ENCODE data around the gene SPTLC3.

SPTLC3 gene

GRCh38 chr20:13205425-13205824, 196.7 kb downstream of the SPTLC3 start:
- no peak for DNase-seq

DNA sequence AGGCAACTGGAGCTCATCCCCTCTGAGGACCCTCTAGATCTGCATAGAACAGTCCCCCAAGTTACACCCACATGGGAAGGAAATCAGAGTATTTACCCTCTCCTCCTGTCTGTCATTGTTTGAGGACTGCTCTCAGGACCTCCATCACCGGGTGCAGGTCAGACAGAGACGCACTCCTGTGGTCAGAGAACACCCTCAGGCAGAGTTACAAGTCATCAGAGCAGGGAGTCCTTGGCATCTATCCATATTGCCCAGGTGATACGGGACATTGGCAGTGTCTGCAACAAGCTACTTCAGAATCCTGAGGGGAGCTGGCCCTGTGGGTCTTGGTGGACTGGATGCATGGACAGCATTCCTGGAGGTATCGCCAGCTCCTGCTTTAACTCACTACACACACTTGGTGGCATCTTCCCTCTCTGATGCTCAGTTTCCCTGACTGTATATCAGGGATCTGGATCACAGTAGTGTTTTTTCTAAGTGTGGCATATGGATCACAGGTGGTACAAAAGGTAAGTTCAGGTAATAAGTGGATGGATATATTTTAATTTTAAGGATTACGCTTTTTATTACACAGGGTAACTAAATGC, 197.2 kb downstream of the SPTLC3 start:
- DNase-seq: no peak

- no peak for DNase-seq
Observed at GRCh38 chr20:13207016-13207415, 198.2 kb downstream of the SPTLC3 start.

DNA sequence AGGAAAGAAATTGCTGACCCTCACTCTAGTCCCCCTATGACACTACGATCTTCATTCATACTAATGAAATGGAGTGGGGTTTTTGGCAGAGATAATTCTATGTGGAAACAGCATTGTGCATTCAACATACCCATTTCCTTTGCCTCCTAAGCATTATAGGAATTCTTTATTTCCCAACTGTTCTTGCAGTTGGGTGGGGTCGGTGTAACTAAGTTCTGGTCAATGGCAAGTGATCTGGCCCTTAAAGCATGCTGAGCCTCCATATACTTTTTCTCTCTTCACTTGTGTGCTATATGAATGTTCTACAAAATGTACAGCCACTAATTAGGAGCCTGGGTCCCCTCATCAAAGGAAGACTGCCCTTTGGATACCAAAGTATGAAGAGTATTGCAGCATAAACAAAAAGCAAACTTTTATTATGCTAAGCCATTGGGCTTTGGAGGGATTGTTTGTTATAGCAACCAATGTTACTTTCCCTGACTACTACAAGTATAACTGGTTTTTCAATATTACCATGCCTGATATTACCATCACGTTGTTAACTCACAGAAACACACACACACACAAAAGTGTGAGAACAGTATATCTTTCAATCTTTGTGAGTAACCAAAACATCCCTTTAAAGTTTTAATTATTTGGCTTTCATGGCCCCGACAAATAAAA, 203.3 kb downstream of the SPTLC3 start:
- DNase-seq: no peak

- no peak for DNase-seq
Observed at GRCh38 chr20:13212750-13213149, 204.0 kb downstream of the SPTLC3 start.

DNA sequence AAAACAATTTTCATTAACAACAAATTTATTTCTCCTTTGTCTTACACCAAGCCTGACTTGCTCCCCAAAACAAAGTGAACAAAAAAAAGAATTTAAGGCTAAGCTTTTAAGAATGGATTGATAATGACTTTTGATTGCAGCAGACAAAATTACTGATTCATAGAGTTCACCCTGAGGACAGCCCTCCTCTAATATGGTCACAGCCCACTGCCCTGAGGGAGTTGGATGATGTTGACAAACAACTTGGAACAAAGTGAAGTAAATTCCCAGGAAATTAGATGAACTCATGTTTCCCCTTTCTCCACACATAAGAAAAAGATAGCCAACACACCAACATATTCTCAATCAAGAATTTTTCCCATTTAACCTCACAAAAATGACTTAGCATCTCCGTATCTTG, 204.6 kb downstream of the SPTLC3 start:
- DNase-seq: no peak

DNA sequence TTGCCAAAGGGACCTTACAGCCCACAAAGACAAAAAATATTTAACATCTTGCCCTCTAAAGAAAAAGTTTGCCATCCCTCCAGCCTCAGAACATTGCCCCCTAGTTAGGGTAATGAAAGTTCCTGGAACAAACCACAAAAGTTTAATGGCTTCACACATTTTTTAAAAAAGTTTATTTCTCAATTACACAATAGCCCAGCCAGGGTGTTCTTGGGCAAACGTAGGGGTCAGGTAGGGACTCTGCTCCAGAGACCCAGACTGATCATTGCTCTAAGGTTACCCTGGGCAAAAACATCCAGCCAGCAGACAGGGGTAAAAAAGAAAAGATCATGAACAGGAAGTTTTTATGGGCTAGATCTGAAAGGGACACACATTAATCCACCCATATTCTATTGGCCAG, 207.8 kb downstream of the SPTLC3 start:
- DNase-seq: no peak

Measured in NCI-H1694 (cell line).